GM19035 (cell line): ENCODE results near the gene TIMMDC1.
"Not testable (repeated sequence)": the region's sequence is repeated elsewhere in the genome, so short reads cannot be mapped to it uniquely, and the experiment has no call there.

Source experiments
- ATAC-seq: cut with Tn5 transposase; IDR thresholded peaks from one replicate; pipeline ENCODE4 v1.9.1; 2021; ENCODE audit not compliant: unreplicated experiment

The TIMMDC1 gene

DNA sequence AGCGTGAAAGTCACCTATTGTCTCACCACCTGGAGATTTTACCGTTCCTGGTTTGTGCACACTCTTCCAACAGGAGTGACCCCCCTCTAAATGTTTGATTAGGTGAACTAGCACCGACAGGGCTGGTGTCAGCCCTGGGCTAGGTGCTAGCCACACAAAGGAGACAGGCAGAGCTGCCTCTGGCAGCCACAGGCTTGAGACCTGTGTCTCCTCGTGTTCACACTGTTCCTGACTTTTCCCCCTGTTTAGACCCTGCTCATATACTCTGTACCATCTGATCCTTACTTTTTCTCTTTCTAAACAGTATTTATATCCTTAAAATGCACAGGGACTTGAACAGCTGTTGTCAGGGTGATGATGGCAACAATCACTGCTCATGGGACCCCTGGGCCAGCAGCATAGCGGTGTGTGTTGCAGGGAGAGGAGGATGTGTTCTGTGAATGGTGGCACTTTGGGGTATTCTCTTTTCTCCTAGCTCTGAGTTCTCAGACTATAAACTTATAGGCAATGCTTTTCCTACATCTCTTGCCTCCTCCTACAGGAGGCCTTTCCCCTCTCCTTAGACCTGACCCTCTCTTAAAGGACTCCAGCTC is 55.6 kb downstream of the TIMMDC1 start:
- ATAC-seq: no peak

DNA sequence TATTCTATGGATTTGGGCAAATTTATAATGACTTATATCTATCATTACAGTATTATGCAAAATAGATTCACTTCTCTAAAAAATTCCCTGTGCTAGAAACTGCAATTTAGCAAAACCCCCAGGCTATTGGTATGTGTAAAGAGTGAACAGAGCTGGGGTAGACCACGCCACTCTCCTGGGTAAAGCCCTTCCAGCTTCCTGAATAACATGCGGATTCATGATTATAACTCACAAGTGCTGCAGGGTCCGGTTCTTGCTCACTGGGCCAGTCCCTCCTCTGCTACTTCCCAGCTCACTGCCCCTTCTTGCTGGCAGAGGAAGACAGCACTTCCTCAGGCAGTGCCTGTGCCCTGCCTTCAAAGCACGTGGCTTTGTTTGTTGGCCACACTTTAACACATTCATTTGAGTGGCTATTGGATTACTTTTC is 57.0 kb downstream of the TIMMDC1 start:
- no peak for ATAC-seq

DNA sequence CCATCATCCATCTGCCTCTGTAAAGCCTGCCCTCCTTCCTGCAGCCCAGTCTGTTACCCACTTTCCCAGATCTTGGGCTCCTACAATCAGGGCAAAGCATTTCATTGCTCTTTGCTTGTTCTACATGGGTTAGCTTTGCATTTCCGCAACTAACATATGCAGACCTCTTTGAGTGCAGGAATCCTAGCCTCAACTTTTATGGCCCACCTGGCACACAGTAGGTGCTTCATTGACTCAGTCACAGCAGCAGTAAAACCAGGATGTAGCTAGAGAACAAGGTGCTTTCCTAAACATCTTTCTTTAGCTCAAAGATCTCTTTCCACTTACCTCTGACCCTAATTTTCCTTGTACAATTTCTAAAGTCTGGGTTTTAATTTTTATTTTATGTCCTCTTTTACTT is 57.6 kb downstream of the TIMMDC1 start:
- no peak for ATAC-seq

DNA sequence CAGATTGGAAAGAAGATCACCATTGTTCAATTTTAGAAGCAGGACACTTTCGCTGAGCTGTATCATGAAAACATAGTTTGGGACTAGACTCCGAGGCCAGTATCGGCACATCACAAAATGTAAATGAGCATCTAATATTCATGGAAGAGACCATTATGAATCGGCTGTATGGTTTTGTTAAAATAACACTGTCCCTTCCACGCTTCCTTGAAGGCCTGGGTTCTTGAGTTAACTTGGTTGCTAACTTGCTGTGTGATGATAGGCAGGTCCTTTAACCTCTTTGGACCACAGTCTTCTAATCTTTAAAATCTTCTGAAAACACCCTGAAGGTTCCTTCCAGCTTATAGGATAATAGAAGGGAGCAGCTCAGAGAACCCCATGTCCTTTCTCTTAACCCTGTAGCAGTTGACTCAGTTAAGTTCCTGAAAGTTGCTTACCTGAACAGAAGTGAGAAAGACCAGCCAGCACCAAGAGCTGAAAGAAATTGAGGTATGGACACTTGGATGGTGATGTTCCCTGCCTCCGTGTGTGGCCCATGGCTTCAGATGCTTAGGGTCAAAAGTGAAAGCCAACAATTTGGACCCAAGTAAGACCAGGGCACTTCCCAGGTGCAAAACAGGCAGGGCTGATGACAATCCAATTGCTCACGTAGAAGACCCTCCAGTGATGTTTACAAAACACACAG is 59.0 kb downstream of the TIMMDC1 start:
- ATAC-seq: no peak

DNA sequence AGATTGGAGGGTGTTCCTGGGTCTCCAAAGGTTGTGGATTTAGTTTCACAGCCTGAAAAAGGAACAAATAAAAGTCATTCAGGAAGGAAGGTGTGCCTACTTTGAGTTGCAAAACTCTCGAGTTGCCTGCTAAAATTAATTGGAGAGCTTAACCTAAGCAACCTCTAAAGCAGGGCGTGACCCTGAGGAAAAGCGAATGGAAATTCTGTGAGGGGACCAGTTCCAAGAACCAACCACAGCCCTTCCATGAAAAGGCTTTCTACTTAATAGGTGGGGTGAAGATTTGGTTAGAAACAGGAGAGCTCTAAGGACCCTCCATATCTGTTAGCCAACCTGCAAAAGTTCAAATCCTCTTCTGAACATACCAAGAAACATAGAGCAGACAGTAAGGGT is 59.5 kb downstream of the TIMMDC1 start:
- no peak for ATAC-seq

DNA sequence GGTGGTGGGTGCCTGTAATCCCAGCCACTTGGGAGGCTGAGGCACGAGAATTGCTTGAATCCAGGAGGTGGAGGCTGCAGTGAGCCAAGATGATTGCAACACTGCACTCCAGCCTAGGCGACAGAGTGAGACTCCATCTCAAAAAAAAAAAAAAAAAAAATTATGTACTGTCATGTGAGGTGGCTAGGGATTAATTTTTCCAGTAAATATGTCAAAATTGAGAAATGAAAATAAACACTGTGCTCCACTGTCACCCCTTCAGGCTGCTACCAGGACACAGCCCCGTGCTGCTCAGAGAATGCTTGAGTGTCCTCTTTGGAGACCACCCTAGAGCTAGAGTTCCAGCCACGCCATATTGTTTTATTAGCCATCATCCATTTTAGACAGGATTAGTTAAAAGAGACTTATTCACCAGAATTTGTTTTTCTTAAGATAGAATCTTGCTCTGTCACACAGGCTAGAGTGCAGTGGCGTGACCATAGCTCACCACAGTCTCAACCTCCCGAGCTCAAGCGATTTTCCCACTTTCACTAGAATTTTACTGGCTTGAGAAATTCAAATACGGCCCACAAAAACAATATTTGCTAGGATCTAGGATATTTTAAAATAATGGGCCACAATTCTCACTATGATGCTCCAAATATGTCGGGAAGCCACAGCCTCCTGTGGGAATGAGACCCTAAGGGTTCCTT is 60.4 kb downstream of the TIMMDC1 start:
- no peak for ATAC-seq

DNA sequence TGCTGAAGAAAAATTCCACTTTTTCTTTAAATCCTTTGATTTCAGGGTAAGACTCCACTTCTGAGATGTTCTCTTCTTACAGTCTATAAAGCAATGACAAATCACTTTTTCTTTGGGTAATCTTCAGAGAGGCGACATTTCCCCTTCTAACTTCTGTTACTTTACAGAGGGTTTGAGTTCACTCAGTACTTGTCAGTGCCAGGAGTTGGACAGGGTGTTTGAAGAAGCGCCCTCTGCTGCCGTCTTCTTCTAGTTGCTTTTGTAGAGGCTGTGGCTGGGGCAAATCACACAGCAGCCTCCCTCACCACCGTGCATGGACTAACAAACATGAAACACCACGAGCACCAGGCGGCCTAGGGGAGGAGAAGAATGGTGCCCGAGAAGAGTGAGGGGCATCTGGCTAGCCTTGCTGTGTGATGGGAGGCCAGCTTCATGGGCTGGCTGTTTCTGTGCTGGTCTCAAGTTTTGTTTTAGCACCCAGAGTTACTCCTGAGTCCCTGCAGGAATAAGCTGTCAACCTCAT is 61.2 kb downstream of the TIMMDC1 start, which contains the start of gene CD80:
Gene CD80, minus strand, starts transcription at position 174 of the 523 bp plus-strand sequence. CDS start 1,886 bp downstream, outside the sequence.
- ATAC-seq: peak; percentile 52

DNA sequence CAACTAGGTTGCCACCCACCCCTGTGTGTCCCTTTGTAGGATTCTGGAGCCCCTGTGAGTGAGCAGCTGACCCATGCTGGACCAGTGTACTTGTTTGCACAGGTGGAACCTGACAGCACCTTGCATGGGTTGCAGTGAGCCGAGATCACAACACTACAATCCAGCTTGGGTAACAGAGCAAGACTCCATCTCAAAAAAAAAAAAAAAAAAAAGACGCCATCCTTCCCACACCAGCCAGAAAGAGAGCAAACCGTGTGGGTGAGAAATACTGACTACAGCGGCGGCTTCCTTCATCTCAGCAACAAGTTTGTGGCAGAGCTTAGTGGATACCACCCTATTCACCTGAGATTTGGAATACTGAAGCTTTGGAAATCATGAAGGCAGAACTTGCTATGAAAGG is 61.8 kb downstream of the TIMMDC1 start:
- ATAC-seq: no peak

DNA sequence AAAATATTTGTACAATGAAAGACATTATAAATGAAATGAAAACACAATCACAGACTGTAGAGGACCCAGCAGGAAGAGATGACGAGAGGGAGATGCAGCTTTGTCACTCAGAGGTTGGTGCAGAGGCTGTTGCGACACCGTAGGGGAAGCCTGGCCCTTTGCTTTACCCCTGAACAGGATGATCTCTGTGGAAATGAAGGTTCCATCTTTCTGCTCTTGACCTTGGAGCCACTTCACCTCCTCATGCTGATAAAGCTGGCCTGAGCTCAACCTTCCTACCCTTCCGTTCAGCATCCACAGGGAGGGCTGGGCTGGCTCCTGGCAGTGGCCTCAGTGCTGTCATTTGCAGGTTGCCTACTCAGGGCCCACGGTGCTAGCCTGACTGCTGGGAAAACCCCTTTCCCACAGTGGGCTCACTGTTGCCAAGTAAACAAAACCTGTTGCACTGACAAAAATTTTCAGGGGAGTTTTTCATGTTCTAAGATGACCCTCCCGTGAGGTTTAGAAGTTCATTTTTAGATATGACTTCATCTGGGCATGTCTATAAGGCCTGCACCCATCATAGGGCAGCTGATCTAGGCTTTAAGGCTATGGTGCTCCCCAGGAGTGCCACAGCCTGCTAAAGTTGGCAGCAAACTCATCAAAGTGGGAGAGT is 64.1 kb downstream of the TIMMDC1 start:
- peak; percentile 70 for ATAC-seq

DNA sequence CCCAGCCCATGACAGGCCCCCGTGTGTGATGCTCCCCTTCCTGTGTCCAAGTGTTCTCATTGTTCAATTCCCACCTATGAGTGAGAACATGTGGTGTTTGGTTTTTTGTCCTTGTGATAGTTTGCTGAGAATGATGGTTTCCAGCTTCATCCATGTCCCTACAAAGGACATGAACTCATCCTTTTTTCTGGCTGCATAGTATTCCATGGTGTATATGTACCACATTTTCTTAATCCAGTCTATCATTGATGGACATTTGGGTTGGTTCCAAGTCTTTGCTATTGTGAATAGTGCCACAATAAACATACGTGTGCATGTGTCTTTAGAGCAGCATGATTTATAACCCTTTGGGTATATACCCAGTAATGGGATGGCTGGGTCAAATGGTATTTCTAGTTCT is 65.0 kb downstream of the TIMMDC1 start:
- not testable (repeated sequence) for ATAC-seq

DNA sequence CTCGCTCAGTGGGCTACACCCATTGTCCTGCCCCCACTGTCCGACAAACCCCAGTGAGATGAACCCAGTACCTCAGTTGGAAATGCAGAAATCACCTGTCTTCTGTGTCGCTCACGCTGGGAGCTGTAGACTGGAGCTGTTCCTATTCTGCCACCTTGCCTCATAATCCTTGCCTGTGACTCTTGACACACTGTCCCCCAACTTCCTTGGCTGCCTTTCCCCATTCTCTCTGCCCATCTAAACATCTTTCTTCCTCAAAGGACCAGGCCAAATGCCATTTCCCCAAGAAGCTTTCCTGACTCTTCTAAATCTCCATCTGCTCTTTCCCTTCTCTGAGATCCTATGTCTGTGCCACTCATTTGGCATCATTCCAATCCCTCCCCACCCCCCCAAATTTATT is 70.8 kb downstream of the TIMMDC1 start:
- no peak for ATAC-seq

DNA sequence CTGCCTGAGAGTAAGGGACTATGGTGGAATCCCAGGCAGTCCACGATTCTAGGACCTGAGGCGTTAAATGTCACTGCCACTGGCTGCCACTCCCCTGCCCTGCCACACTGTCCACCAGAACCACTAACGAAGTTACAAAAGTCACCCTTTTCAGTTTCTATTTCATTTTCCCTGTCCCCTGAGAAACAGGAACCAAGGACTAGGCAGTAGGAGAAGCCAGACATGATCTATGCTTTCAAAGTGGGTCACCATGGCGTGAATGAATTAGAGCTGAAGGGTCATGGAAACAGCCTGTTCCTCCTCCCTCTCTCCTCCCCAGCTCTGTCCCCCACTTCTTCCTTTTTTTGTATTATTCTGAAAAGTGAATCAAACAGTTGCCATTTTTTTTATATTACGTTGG is 71.9 kb downstream of the TIMMDC1 start:
- no peak for ATAC-seq

DNA sequence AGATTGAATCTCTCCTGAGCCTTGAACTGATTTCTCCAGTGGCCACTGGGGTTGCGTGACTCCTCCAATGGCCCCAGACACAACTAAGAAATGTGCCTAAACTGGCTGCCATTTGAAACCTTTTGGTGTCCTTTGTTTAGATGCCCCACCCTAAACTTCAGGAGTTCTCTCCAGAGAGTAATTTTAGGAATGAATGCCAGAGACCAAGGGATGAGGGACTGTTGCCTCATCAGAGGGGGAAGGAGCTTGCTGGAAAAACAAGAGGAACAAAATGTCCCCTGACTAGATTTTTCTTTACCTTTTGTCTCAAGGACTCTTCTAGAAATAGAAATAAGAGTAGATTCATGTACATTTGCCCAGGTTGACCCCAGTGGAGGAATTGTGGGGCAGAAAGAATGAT is 72.9 kb downstream of the TIMMDC1 start:
- ATAC-seq: no peak

DNA sequence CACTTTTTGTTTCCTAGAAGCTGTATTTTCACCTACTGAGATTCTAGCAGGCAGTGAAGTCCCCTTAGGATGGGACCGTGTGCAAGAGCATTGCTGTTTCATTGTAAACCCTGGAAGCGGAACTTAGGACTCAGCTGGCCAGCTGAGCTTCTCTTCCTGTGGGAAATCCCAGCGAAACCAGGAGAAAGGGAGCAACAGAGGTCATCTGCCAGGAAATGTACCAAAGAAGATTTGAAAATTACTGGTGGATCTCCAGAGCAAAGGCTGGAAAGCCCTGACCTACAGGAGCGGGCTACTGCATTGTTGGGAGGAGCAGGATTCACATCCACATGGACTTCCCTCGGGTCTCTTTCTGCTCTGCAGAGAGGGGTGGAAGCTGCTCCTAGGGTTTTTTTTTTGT is 73.3 kb downstream of the TIMMDC1 start:
- ATAC-seq: no peak
